H1 (cell line): ENCODE results near the gene PCDH18. TPM values are rescaled to one million over a fixed set of nuclear protein-coding genes. Genes with fewer than 3 reads are reported as not detected.

Experiments
- CTCF ChIA-PET: fragments of 300-600 bp; sonication (Branson Sonifier 250); formaldehyde crosslinking; loops from one replicate; lab custom pipeline; 2021; ENCODE audit not compliant: partially characterized antibody; lab: Charles Lee
- POLR2A ChIA-PET: fragments of 300-600 bp; sonication (Branson Sonifier 250); formaldehyde crosslinking; loops from one replicate; lab custom pipeline; 2021; ENCODE audit warnings: inconsistent platforms; ENCODE audit not compliant: partially characterized antibody; lab: Charles Lee
- DNase-seq, 2 experiments: peaks; one replicate each; pipeline versions ENCODE4 v3.0.0 to v3.0.0-alpha.2; 2010 to 2022; ENCODE audit warnings: low spot score in 2 of 2, low read depth in 1 of 2, mixed read lengths in 1 of 2
- FAIRE-seq: peaks from 2 replicates; lab custom pipeline; 2011; peaks lifted over from hg19 to GRCh38; lab: Jason Lieb, UNC
- H2AFZ ChIP-seq: 2 replicates; pipeline ENCODE4 v1.8.1; 2012; ENCODE audit warnings: low read length, inconsistent platforms
- H2AK5ac ChIP-seq: 2 replicates; pipeline ENCODE4 v1.6.1; 2013; ENCODE audit warnings: low read depth, low read length
- H2BK120ac ChIP-seq: replicated peaks from 2 replicates; pipeline ENCODE3; 2013; ENCODE audit warnings: low read depth, low read length, inconsistent platforms
- H2BK12ac ChIP-seq: 2 replicates; pipeline ENCODE4 v1.6.1; 2013; ENCODE audit warnings: low read depth, low read length
- H2BK15ac ChIP-seq: 2 replicates; pipeline ENCODE4 v1.6.1; 2013; ENCODE audit warnings: low read length
- H2BK20ac ChIP-seq: 2 replicates; pipeline ENCODE4 v1.6.1; 2013; ENCODE audit warnings: low read length
- H2BK5ac ChIP-seq: 2 replicates; pipeline ENCODE4 v1.6.1; 2013; ENCODE audit warnings: low read depth, low read length
- H3K14ac ChIP-seq: 2 replicates; pipeline ENCODE4 v1.6.1; 2013; ENCODE audit warnings: inconsistent platforms; ENCODE audit not compliant: insufficient read length
- H3K18ac ChIP-seq: 2 replicates; pipeline ENCODE4 v1.6.1; 2013; ENCODE audit warnings: low read length; ENCODE audit errors: extremely low read depth
- H3K23ac ChIP-seq: 2 replicates; pipeline ENCODE4 v1.6.1; 2013; ENCODE audit warnings: inconsistent platforms; ENCODE audit not compliant: insufficient read length
- H3K23me2 ChIP-seq: 2 replicates; pipeline ENCODE4 v1.6.1; 2013; ENCODE audit warnings: low read depth, low read length
- H3K27ac ChIP-seq: 2 replicates; pipeline ENCODE4 v1.6.1; 2011; ENCODE audit warnings: low read depth, low read length, inconsistent platforms
- H3K27me3 ChIP-seq, 4 experiments: replicated peaks in 1 of 4; 1 replicate in 1 of 4; 2 replicates in 3 of 4; pipeline versions ENCODE4 v1.6.1 to v1.8.1; 2011 to 2013; ENCODE audit warnings: low read length in 3 of 4, mild to moderate bottlenecking in 3 of 4, inconsistent platforms in 2 of 4, mixed read lengths in 2 of 4, moderate library complexity in 1 of 4; ENCODE audit not compliant: control insufficient read depth in 3 of 4, insufficient read depth in 3 of 4; ENCODE audit errors: extremely low read depth in 1 of 4
- H3K36me3 ChIP-seq, 4 experiments: 2 replicates each; pipeline versions ENCODE4 v1.6.1 to v1.8.1; 2011 to 2013; ENCODE audit warnings: mild to moderate bottlenecking in 4 of 4, low read length in 3 of 4, moderate library complexity in 2 of 4, control low read depth in 1 of 4, inconsistent platforms in 1 of 4; ENCODE audit not compliant: insufficient read depth in 4 of 4, control insufficient read depth in 2 of 4
- H3K4ac ChIP-seq: replicated peaks from 2 replicates; pipeline ENCODE3; 2013; ENCODE audit warnings: low read length, low read depth, mixed read lengths, inconsistent platforms; ENCODE audit not compliant: insufficient read length
- H3K4me1 ChIP-seq, 4 experiments: replicated peaks in 1 of 4; 1 replicate in 1 of 4; 2 replicates in 3 of 4; pipeline versions ENCODE4 v1.6.1 to v1.8.1; 2011 to 2013; ENCODE audit warnings: low read length in 3 of 4, inconsistent platforms in 2 of 4, mixed read lengths in 1 of 4; ENCODE audit not compliant: insufficient read depth in 4 of 4, control insufficient read depth in 3 of 4
- H3K4me2 ChIP-seq, 2 experiments: 2 replicates each; pipeline versions ENCODE4 v1.6.1 to v1.8.1; 2011 to 2013; ENCODE audit warnings: low read depth in 2 of 2, low read length in 2 of 2, control low read depth in 1 of 2, inconsistent platforms in 1 of 2, mild to moderate bottlenecking in 1 of 2; ENCODE audit not compliant: insufficient read depth in 1 of 2
- H3K4me3 ChIP-seq, 4 experiments: fragments of 200-600, 300-600 bp in 1 of 4; sonication (generic), shearing (Covaris generic), sonication (Bioruptor Twin) in 1 of 4; 2 replicates each; pipeline versions ENCODE4 v1.5.1 to v1.8.1; 2011 to 2016; ENCODE audit warnings: low read length in 4 of 4, low read depth in 3 of 4, control low read depth in 2 of 4, inconsistent platforms in 2 of 4, mild to moderate bottlenecking in 2 of 4, mixed read lengths in 1 of 4, moderate library complexity in 1 of 4; ENCODE audit not compliant: insufficient read depth in 2 of 4; ENCODE audit errors: extremely low read depth in 1 of 4
- H3K56ac ChIP-seq: replicated peaks from 2 replicates; pipeline ENCODE3; 2013; ENCODE audit warnings: low read depth, mild to moderate bottlenecking, mixed read lengths, low read length, inconsistent platforms; ENCODE audit not compliant: insufficient read length
- H3K79me1 ChIP-seq: 2 replicates; pipeline ENCODE4 v1.6.1; 2013; ENCODE audit warnings: low read depth, low read length, control low read depth
- H3K79me2 ChIP-seq, 2 experiments: 2 replicates each; pipeline versions ENCODE4 v1.6.1 to v1.8.1; 2012 to 2013; ENCODE audit warnings: low read length in 2 of 2, mild to moderate bottlenecking in 2 of 2, inconsistent platforms in 1 of 2; ENCODE audit not compliant: insufficient read depth in 2 of 2, control insufficient read depth in 1 of 2
- H3K9ac ChIP-seq, 4 experiments: replicated peaks in 1 of 4; 1 replicate in 1 of 4; 2 replicates in 3 of 4; pipeline versions ENCODE4 v1.6.1 to v1.8.1; 2011 to 2013; ENCODE audit warnings: low read depth in 3 of 4, low read length in 3 of 4, control low read depth in 2 of 4, mild to moderate bottlenecking in 2 of 4, moderate library complexity in 2 of 4, inconsistent platforms in 1 of 4; ENCODE audit errors: extremely low read depth in 1 of 4
- H3K9me3 ChIP-seq, 2 experiments: 2 replicates each; pipeline versions ENCODE4 v1.6.1 to v1.8.1; 2012 to 2013; ENCODE audit warnings: mild to moderate bottlenecking in 2 of 2, moderate library complexity in 2 of 2, control low read depth in 1 of 2, inconsistent platforms in 1 of 2, low read depth in 1 of 2, low read length in 1 of 2, mixed read lengths in 1 of 2; ENCODE audit not compliant: insufficient read depth in 2 of 2
- H4K20me1 ChIP-seq, 2 experiments: replicated peaks in 1 of 2; 2 replicates each; pipeline versions ENCODE3 to v1.8.1; 2011 to 2013; ENCODE audit warnings: inconsistent platforms in 2 of 2, low read length in 2 of 2, mild to moderate bottlenecking in 1 of 2; ENCODE audit not compliant: insufficient read depth in 2 of 2, control insufficient read depth in 1 of 2
- H4K5ac ChIP-seq: 2 replicates; pipeline ENCODE4 v1.6.1; 2013; ENCODE audit warnings: low read length, low read depth, mixed read lengths, inconsistent platforms; ENCODE audit not compliant: insufficient read length
- H4K8ac ChIP-seq: 2 replicates; pipeline ENCODE4 v1.8.0; 2013; ENCODE audit warnings: mild to moderate bottlenecking, moderate library complexity, low read length, inconsistent platforms; ENCODE audit not compliant: insufficient read depth; ENCODE audit errors: extremely low read depth
- H4K91ac ChIP-seq: replicated peaks from 2 replicates; pipeline ENCODE3; 2013; ENCODE audit warnings: low read length, mixed read lengths, inconsistent platforms; ENCODE audit not compliant: insufficient read length
- MAFK ChIP-seq: IDR thresholded peaks from 2 replicates; pipeline ENCODE4 v1.6.1; 2012; ENCODE audit warnings: low read depth, mild to moderate bottlenecking, improper control_type of control experiment, low read length
- RBBP5 ChIP-seq: IDR thresholded peaks from 2 replicates; pipeline ENCODE4 v1.7.1; 2012; ENCODE audit warnings: low read depth, mild to moderate bottlenecking, inconsistent platforms, low read length, moderate library complexity, borderline replicate concordance
- WGBS, 2 experiments: shearing (Covaris generic) in 1 of 2; methylation state at CpG; one replicate each; pipeline versions ENCODE4 v1.1.6 to v1.1.7; 2013 to 2015; ENCODE audit warnings: low lambda C conversion rate in 2 of 2, mixed read lengths in 2 of 2, inconsistent platforms in 1 of 2, low coverage in 1 of 2, missing lambda C conversion rate in 1 of 2; ENCODE audit not compliant: insufficient replicate concordance in 2 of 2, insufficient coverage in 1 of 2, insufficient read length in 1 of 2; ENCODE audit errors: extremely low coverage in 1 of 2, missing lambda C conversion rate in 1 of 2; 5-methylcytosine and 5-hydroxymethylcytosine counted together
- polyA plus RNA-seq, 7 experiments: library from polyadenylated mRNA; depleted of rRNA in 3 of 7; stranded (reverse) in 5 of 7; unstranded in 2 of 7; fragments of >200 nt in 5 of 7; fragments of 200-250 nt in 2 of 7; gene quantifications; 1 replicate in 5 of 7; 2 replicates in 1 of 7; 4 replicates in 1 of 7; pipeline versions ENCODE4 v1.2.1 to v1.2.3, GENCODE V29; 2011 to 2013; ENCODE audit warnings: missing spikeins in 2 of 7, mixed read lengths in 2 of 7
- total RNA-seq: library from RNA; stranded (reverse); fragmentation: NEBNext Ultra II Directional; extraction: Animal tissue kit (Norgen Biotek cat#: 25700); gene quantifications from 2 replicates; pipeline ENCODE4 v1.2.1, GENCODE V29; 2021

The PCDH18 gene
- total and polyA plus RNA-seq, 2 of the 8 experiments (the other 6 are each of a cell fraction or from before 2014, with no cell fraction given): 28.8 to 41.8 TPM

DNA sequence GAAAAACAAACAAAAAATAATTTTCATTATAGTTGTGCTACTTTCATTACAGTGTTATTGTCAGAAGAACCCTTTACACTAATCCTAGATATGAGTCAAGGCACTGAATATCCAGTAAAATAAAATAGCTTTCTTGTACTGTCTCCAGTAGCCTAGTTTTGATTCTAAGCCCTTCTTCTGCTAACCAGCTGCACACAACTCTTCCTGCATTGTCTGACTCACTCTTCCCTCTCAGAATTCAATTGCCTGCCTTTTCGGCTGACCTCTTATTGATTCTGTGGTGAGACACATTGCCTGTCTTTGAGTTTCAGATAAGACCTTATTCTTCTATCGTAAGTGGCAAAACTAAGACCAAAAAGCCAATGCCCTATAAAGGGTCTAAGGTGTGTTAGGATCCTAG, 26.7 kb upstream of the PCDH18 start:
- no peak overlapping the region for H3K27ac ChIP-seq
- H3K9me3 ChIP-seq: no peaks in the 10 kb centered on the region
- WGBS, 2 experiments: 94% methylated on average over 2 of the region's 2 CpGs; no CpG with 5 or more reads in 1 of the 2 experiments
- H3K79me1 ChIP-seq: no peaks in the 10 kb centered on the region
- H3K18ac ChIP-seq: no peak overlapping the region
- no peak overlapping the region for H4K5ac ChIP-seq
- H3K14ac ChIP-seq: no peak overlapping the region
- H4K8ac ChIP-seq: no peak overlapping the region
- CTCF ChIA-PET: no interaction called here
- H2BK15ac ChIP-seq: no peak overlapping the region
- H3K4ac ChIP-seq: no peak overlapping the region
- FAIRE-seq: no peak
- DNase-seq: no peak
- no peak overlapping the region for H2BK5ac ChIP-seq
- H3K36me3 ChIP-seq: no peaks in the 10 kb centered on the region
- no peak overlapping the region for H2BK120ac ChIP-seq
- TF ChIP-seq RBBP5: no peak
- TF ChIP-seq MAFK: no peak
- H2AK5ac ChIP-seq: no peak overlapping the region
- no peaks in the 10 kb centered on the region for H3K23me2 ChIP-seq
- H2BK12ac ChIP-seq: no peak overlapping the region
- no peak overlapping the region for H3K56ac ChIP-seq
- no peak overlapping the region for H3K23ac ChIP-seq
- no peak overlapping the region for H3K9ac ChIP-seq
- H2BK20ac ChIP-seq: no peak overlapping the region
- no peaks in the 10 kb centered on the region for H4K20me1 ChIP-seq
- no peak overlapping the region for H3K4me3 ChIP-seq
- H3K4me2 ChIP-seq: no peak overlapping the region
- peaks cover 0 to 1% (median 0%) of the 10 kb centered on the region in 4 experiments; a peak in 1 of 7 replicates for H3K27me3 ChIP-seq
- no peak overlapping the region for H2AFZ ChIP-seq
- POLR2A ChIA-PET: no interaction called here
- H3K79me2 ChIP-seq: no peaks in the 10 kb centered on the region
- no peak overlapping the region for H4K91ac ChIP-seq
- H3K4me1 ChIP-seq: 0 out of 7 replicates have a peak, but pooled peaks cover 0 to 2% (median 0%) of the 10 kb centered on the region in 4 experiments
